Lung (tissue), 12 donors: ENCODE results near the gene OR7A10. TPM values are rescaled to one million over a fixed set of nuclear protein-coding genes. Genes with fewer than 3 reads are reported as not detected.
"Not testable (repeated sequence)": the region's sequence is repeated elsewhere in the genome, so short reads cannot be mapped to it uniquely, and the experiment has no call there.

Experiments used
- ATAC-seq: fragments of 200-7000 bp; cut with Tn5 transposase; one replicate; pipeline ENCODE4 v1.9.1; 2020; ENCODE audit warnings: moderate number of reproducible peaks; ENCODE audit not compliant: insufficient read depth, low FRiP score
- DNase-seq, 3 donors: peaks; one replicate each; pipeline ENCODE4 v3.0.0-alpha.2; 2013 to 2017
- H3K27ac ChIP-seq, 2 donors: one replicate each; pipeline ENCODE4 v1.5.1; 2013; ENCODE audit warnings: mild to moderate bottlenecking in 2 of 2, moderate library complexity in 2 of 2, control low read depth in 1 of 2, inconsistent platforms in 1 of 2, low read depth in 1 of 2, low read length in 1 of 2
- H3K27me3 ChIP-seq, 3 donors: one replicate each; pipeline ENCODE4 v1.5.1; 2013; ENCODE audit warnings: low read length in 2 of 3; ENCODE audit not compliant: control insufficient read depth in 3 of 3, insufficient read depth in 3 of 3
- H3K36me3 ChIP-seq, 4 donors: one replicate each; pipeline ENCODE4 v1.5.1; 2013; ENCODE audit warnings: low read length in 4 of 4, mild to moderate bottlenecking in 1 of 4, moderate library complexity in 1 of 4; ENCODE audit not compliant: control insufficient read depth in 4 of 4, insufficient read depth in 4 of 4
- H3K4me1 ChIP-seq, 5 donors: one replicate each; pipeline ENCODE4 v1.5.1; 2013; ENCODE audit warnings: low read length in 5 of 5, mild to moderate bottlenecking in 2 of 5, moderate library complexity in 1 of 5; ENCODE audit not compliant: control insufficient read depth in 5 of 5, insufficient read depth in 5 of 5
- H3K4me3 ChIP-seq: one replicate; pipeline ENCODE4 v1.5.1; 2013; ENCODE audit warnings: mild to moderate bottlenecking, control low read depth, moderate library complexity
- H3K9ac ChIP-seq, 2 donors: one replicate each; pipeline ENCODE4 v1.5.1; 2013; ENCODE audit warnings: low read length in 2 of 2, control low read depth in 1 of 2; ENCODE audit not compliant: insufficient read depth in 1 of 2
- H3K9me3 ChIP-seq, 4 donors: one replicate each; pipeline ENCODE4 v1.5.1; 2013; ENCODE audit warnings: low read length in 3 of 4, mild to moderate bottlenecking in 1 of 4, moderate library complexity in 1 of 4; ENCODE audit not compliant: control insufficient read depth in 4 of 4, insufficient read depth in 3 of 4
- CTCF ChIP-seq: IDR thresholded peaks from 2 replicates; pipeline ENCODE4 v1.5.1; 2012; ENCODE audit warnings: mild to moderate bottlenecking; ENCODE audit errors: control extremely low read depth, extremely low read depth
- WGBS, 2 donors: extraction: QIAGEN DNeasy Blood & Tissue Kit; methylation state at CpG; one replicate each; pipeline ENCODE4 v1.1.7; 2013; 5-methylcytosine and 5-hydroxymethylcytosine counted together
- polyA plus RNA-seq, 2 donors: library from polyadenylated mRNA; stranded (reverse); fragments of 200-250 nt; gene quantifications; one replicate each; pipeline ENCODE4 v1.2.1, GENCODE V29; 2013
- total RNA-seq, 2 donors: library from RNA; depleted of rRNA in 1 of 2; stranded (reverse); fragments of >200 nt in 1 of 2; gene quantifications; one replicate each; pipeline ENCODE4 v1.2.1, GENCODE V29; 2014 to 2021
- donor health status: control.
- donor health status: control.
- donor health status: Bipolar disorder and iron deficiency.
- donor health status: healthy.
- donor health status: DM: yes; HTN: yes; CAD: no.

OR7A10 gene
- total and polyA plus RNA-seq, 4 donors: not detected

GRCh38 chr19:14804765-14805164 lies 44.0 kb downstream of the OR7A10 start:
- no peaks in the 10 kb centered on the region for H3K4me1 ChIP-seq
- 84 to 95% methylated on average over 3 of the region's 3 CpGs for WGBS, 2 donors
- DNase-seq (no peak), ATAC-seq (no peak)
- H3K9ac ChIP-seq: no peak overlapping the region
- peaks cover 0 to 2% (median 0%) of the 10 kb centered on the region in 3 donors for H3K27me3 ChIP-seq
- no peak overlapping the region for H3K27ac ChIP-seq
- no peaks in the 10 kb centered on the region for H3K36me3 ChIP-seq
- no peaks in the 10 kb centered on the region for H3K9me3 ChIP-seq
- H3K4me3 ChIP-seq: no peak overlapping the region
- no peak for TF ChIP-seq CTCF

- Histone ChIP-seq H3K9ac (no peak overlapping the region), H3K4me3 (no peak overlapping the region), H3K27me3 (peaks cover 0 to 4% (median 0%) of the 10 kb centered on the region in 3 donors), H3K36me3 (no peaks in the 10 kb centered on the region), H3K27ac (no peak overlapping the region), H3K9me3 (peaks cover 0 to 2% (median 0%) of the 10 kb centered on the region in 4 donors), H3K4me1 (no peaks in the 10 kb centered on the region)
- TF ChIP-seq CTCF: no peak
- ATAC-seq (no peak), DNase-seq (no peak)
- 75 to 77% methylated on average over 5 of the region's 5 CpGs for WGBS, 2 donors
Observed at GRCh38 chr19:14798760-14799159, 50.0 kb downstream of the OR7A10 start.

DNA sequence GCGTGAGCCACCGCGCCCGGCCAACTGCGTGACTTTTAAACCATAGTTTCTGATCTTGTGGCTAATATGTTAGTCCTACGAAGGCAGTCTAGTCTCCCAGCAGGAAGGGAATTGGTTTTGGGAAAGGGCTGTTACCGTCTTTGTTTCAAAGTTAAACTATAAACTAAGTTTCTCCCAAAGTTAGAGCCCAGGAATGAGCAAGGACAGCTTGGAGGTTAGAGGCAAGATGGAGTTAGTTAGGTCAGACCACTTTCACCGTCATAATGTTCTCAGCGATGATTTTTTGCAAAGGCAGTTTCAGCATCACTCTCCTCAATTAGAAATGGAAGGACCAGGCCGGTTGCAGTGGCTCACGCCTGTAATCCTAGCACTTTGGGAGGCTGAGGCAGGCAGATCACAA lies 52.7 kb downstream of the OR7A10 start:
- Histone ChIP-seq H3K9me3 (peaks cover 0 to 2% (median 0%) of the 10 kb centered on the region in 4 donors), H3K4me3 (no peak overlapping the region), H3K27ac (no peak overlapping the region), H3K36me3 (no peaks in the 10 kb centered on the region), H3K9ac (no peak overlapping the region), H3K4me1 (no peaks in the 10 kb centered on the region), H3K27me3 (peaks cover 0 to 4% (median 0%) of the 10 kb centered on the region in 3 donors)
- TF ChIP-seq CTCF: no peak
- 91 to 95% methylated on average over 11 of the region's 11 CpGs for WGBS, 2 donors
- no peak for ATAC-seq
- DNase-seq: no peak

DNA sequence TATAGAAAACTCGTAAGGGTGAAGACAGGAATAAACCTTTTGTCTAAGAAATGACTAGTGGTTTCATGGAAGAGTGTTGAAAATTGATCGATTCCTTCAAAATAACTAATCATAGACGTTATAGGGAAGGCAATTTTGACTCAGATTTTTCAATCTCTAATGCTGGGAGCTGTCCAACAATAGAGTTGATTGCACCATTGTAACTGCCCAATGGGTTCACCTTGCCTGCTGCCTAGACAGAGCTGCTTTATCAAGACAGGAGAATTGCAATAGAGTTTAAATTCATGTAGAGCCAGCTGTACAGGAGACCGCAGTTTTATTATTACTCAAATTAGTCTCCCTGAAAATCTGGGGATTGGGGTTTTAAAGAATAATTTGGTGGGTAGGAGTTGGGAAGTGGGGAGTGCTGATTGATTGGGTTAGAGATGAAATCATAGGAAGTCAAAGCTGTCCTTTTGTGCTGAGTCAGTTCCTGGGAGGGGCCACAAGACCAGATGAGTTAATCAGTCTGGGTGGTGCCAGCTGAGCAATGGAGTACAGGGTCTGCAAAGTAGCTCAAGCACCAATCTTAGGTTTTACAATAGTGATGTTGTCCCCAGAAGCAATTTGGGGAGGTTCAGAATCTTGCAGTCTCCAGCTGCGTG lies 53.5 kb downstream of the OR7A10 start:
- Histone ChIP-seq H3K4me1 (no peaks in the 10 kb centered on the region), H3K36me3 (no peaks in the 10 kb centered on the region), H3K4me3 (no peak overlapping the region), H3K27ac (no peak overlapping the region), H3K27me3 (peaks cover 0 to 3% (median 0%) of the 10 kb centered on the region in 3 donors), H3K9ac (no peak overlapping the region), H3K9me3 (peaks cover 0 to 2% (median 0%) of the 10 kb centered on the region in 4 donors)
- TF ChIP-seq CTCF: no peak
- WGBS, 2 donors: 79 to 80% methylated on average over 5 of the region's 5 CpGs
- DNase-seq: no peak
- ATAC-seq: no peak

- not testable (repeated sequence) for H3K27ac ChIP-seq, H3K9ac ChIP-seq, H3K36me3 ChIP-seq, H3K27me3 ChIP-seq, H3K4me1 ChIP-seq, H3K9me3 ChIP-seq, H3K4me3 ChIP-seq, ATAC-seq, DNase-seq
- 63 to 81% methylated on average over 6 of the region's 6 CpGs for WGBS, 2 donors
Observed at GRCh38 chr19:14792250-14792649, 56.5 kb downstream of the OR7A10 start.
